Ovary (tissue), 3 donors: Measurements from ENCODE around the gene CISTR.

ENCODE experiments used
- CTCF ChIP-seq, 3 donors: fragments of 450-650 bp in 2 of 3; fragments of 200-600 bp in 1 of 3; IDR thresholded peaks; one replicate each; pipeline versions ENCODE4 v1.5.1 to v1.8.0; 2016 to 2022; ENCODE audit warnings: antibody characterized with exemption in 3 of 3, mild to moderate bottlenecking in 1 of 3
- POLR2A ChIP-seq: fragments of 450-650 bp; IDR thresholded peaks from one replicate; pipeline ENCODE4 v1.6.1; 2017; ENCODE audit warnings: antibody characterized with exemption, mild to moderate bottlenecking, moderate library complexity
- donor health status: DM: no; HTN: no; CAD: no.

- no peak for TF ChIP-seq CTCF (IDR thresholded peaks at IDR 0.05)
- no peak for TF ChIP-seq POLR2A
Measured at GRCh38 chr12:53770281-53770680, 18.5 kb upstream of the CISTR start.
